Measurements from ENCODE around the gene FXYD7. TPM values are rescaled to one million over a fixed set of nuclear protein-coding genes. Genes with fewer than 3 reads are reported as not detected.
"Not testable (repeated sequence)": the region's sequence is repeated elsewhere in the genome, so short reads cannot be mapped to it uniquely, and the experiment has no call there.

The FXYD7 gene
- total RNA-seq, 2 experiments from 2014 or later = 4.5 to 5.0 TPM

GRCh38 chr19:35146746-35147459, 3.8 kb downstream of the FXYD7 start:
- H3K4me3 Mint-ChIP-seq = no peak overlapping the region
- peaks cover 7% of the 10 kb centered on the region for H3K27me3 Mint-ChIP-seq
- H3K27ac Mint-ChIP-seq = no peak overlapping the region
- H3K36me3 Mint-ChIP-seq (ENCODE audit: low read depth) = peaks cover 8% of the 10 kb centered on the region
- ChIA-PET CTCF (interaction anchor here (0.6 to 2.6 kb wide), 2 partner anchors 16 to 22 kb away, joined by 3 to 5 read pairs; no protein-coding TSS in a partner anchor), POLR2A (no interaction called here)
- H3K9me3 Mint-ChIP-seq = no peaks in the 10 kb centered on the region
- peaks cover 34% of the 10 kb centered on the region for H3K4me1 Mint-ChIP-seq
- no peak for DNase-seq

GRCh38 chr19:35149463-35149862, 6.4 kb downstream of the FXYD7 start:
- no peak overlapping the region for H3K4me3 Mint-ChIP-seq
- DNase-seq = no peak
- H3K27me3 Mint-ChIP-seq = no peaks in the 10 kb centered on the region
- POLR2A ChIA-PET = no interaction called here
- CTCF ChIA-PET = interaction anchor here (0.6 to 2.6 kb wide), 4 partner anchors 8 to 591 kb away, joined by 3 to 5 read pairs (median 4); no protein-coding TSS in a partner anchor
- peaks cover 8% of the 10 kb centered on the region for H3K36me3 Mint-ChIP-seq (ENCODE audit: low read depth)
- no peak overlapping the region for H3K27ac Mint-ChIP-seq
- no peaks in the 10 kb centered on the region for H3K9me3 Mint-ChIP-seq
- peaks cover 37% of the 10 kb centered on the region for H3K4me1 Mint-ChIP-seq

GRCh38 chr19:35150445-35150844, 7.4 kb downstream of the FXYD7 start:
- DNase-seq = no peak
- POLR2A ChIA-PET = no interaction called here
- Mint-ChIP-seq H3K27ac (peak overlapping the region; percentile 26), H3K36me3 (ENCODE audit: low read depth) (peaks cover 16% of the 10 kb centered on the region), H3K9me3 (no peaks in the 10 kb centered on the region), H3K4me3 (no peak overlapping the region), H3K27me3 (no peaks in the 10 kb centered on the region), H3K4me1 (peaks cover 28% of the 10 kb centered on the region)
- CTCF ChIA-PET = interaction anchor here (1.0 kb wide), 1 partner anchor 9 kb away, joined by 4 read pairs; no protein-coding TSS in a partner anchor

GRCh38 chr19:35151273-35152065, 8.4 kb downstream of the FXYD7 start:
- H3K4me3 Mint-ChIP-seq = no peak overlapping the region
- CTCF ChIA-PET = interaction anchor here (1.0 to 3.6 kb wide), 2 partner anchors 9 to 14 kb away, joined by 5 to 33 read pairs; partner anchors contain the start of gene FXYD7
- peaks cover 33% of the 10 kb centered on the region for H3K4me1 Mint-ChIP-seq
- H3K9me3 Mint-ChIP-seq = no peaks in the 10 kb centered on the region
- DNase-seq = no peak
- POLR2A ChIA-PET = no interaction called here
- no peak overlapping the region for H3K27ac Mint-ChIP-seq
- no peaks in the 10 kb centered on the region for H3K27me3 Mint-ChIP-seq
- peaks cover 25% of the 10 kb centered on the region for H3K36me3 Mint-ChIP-seq (ENCODE audit: low read depth)

DNA sequence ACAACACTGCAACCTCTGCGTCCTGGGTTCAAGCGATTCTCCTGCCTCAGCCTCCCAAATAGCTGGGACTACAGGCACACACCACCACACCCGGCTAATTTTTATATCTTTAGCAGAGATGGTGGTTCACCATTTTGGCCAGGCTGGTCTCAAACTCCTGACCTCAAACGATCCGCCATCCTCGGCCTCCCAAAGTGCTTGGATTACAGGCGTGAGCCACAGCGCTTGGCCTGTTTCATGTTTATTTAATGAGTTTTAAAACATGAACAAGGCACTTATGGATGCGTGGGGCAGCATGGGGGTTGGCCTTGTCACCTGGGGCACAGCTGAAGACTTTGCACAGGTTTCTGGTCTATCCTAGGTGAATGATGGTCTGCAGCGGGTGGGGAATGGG, 10.1 kb downstream of the FXYD7 start:
- POLR2A ChIA-PET, DNase-seq, H3K9me3 Mint-ChIP-seq, H3K27me3 Mint-ChIP-seq: not testable (repeated sequence)
- Mint-ChIP-seq H3K36me3 (ENCODE audit: low read depth) (peaks cover 35% of the 10 kb centered on the region), H3K4me1 (peaks cover 46% of the 10 kb centered on the region), H3K27ac (peak overlapping the region; percentile 16), H3K4me3 (peak overlapping the region; percentile 100)
- CTCF ChIA-PET = interaction anchor here (0.7 to 3.6 kb wide), 10 partner anchors 8 to 555 kb away, joined by 3 to 33 read pairs (median 8); partner anchors contain the start of gene FXYD7

GRCh38 chr19:35153701-35154524, 10.9 kb downstream of the FXYD7 start:
- Mint-ChIP-seq H3K36me3 (ENCODE audit: low read depth) (peaks cover 43% of the 10 kb centered on the region), H3K4me1 (peaks cover 53% of the 10 kb centered on the region), H3K27me3 (no peaks in the 10 kb centered on the region), H3K27ac (peak overlapping the region; percentile 99), H3K9me3 (no peaks in the 10 kb centered on the region), H3K4me3 (peak overlapping the region; percentile 100)
- peak; percentile 79 for DNase-seq
- POLR2A ChIA-PET = interaction anchor here (0.6 to 1.0 kb wide), 2 partner anchors 13 to 51 kb away, joined by 3 to 4 read pairs; no protein-coding TSS in a partner anchor
- CTCF ChIA-PET = interaction anchor here (0.6 to 3.6 kb wide), 17 partner anchors 8 to 554 kb away, joined by 3 to 33 read pairs (median 4); partner anchors contain the start of genes FXYD7 and LGI4

DNA sequence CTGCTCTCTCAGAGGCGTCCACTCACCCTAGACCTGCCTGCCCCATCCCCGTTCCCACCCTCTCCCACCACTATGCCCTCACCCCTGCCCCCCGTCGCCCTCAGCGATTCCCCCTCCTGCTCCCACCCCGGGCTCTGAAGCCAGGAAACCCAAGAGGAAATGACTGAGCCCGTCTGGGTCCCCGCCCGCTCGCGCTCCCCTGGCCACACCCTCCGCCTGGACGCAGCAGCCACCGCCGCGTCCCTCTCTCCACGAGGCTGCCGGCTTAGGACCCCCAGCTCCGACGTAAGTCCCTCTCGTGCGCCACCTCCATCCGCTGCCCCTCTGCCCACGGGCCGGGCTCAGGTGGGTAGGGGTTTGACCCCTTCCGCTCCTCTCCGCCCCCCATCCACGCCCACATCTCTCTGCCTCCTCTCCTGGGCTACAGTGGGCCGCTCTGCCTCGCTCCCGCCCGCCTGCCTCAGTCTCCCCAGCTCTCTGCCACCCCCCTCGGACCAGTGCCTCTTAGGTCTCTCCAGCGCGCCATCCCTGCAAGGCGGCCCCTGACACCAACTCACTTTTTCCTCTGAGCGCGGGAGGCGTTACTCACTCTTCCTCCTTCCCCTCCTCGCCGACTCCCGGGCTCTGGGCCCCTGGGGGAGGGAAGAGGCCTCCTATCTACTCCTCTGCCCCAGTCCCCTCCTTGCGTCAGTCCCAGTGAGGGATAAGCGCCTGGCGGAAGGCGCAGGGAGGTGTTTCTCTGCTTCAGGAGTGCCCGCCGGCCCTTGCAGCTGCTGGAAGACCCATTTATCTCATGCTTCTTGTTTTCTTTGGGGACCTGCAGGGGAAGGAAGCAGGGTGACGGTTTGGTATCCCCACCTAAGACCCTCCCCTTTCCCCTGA, 11.7 kb downstream of the FXYD7 start, which contains the start of gene FXYD5:
Gene FXYD5, plus strand, starts transcription at position 211 of the 882 bp plus-strand sequence. CDS start 816 bp downstream, outside the sequence.
- DNase-seq = peak; percentile 69
- POLR2A ChIA-PET = interaction anchor here (1.0 kb wide), 1 partner anchor 14 kb away, joined by 3 read pairs; no protein-coding TSS in a partner anchor
- H3K27ac Mint-ChIP-seq = peak within 1 kb of the TSS; percentile 99
- H3K4me3 Mint-ChIP-seq = peak within 1 kb of the TSS; percentile 100
- CTCF ChIA-PET = interaction anchor here (0.6 to 3.6 kb wide), 14 partner anchors 8 to 405 kb away, joined by 3 to 33 read pairs (median 4); partner anchors contain the start of gene FXYD7
- H3K36me3 Mint-ChIP-seq (ENCODE audit: low read depth) = peaks cover 52% of the 10 kb centered on the region
- H3K9me3 Mint-ChIP-seq = no peaks in the 10 kb centered on the region
- H3K4me1 Mint-ChIP-seq = peaks cover 59% of the 10 kb centered on the region
- H3K27me3 Mint-ChIP-seq = no peaks in the 10 kb centered on the region

DNA sequence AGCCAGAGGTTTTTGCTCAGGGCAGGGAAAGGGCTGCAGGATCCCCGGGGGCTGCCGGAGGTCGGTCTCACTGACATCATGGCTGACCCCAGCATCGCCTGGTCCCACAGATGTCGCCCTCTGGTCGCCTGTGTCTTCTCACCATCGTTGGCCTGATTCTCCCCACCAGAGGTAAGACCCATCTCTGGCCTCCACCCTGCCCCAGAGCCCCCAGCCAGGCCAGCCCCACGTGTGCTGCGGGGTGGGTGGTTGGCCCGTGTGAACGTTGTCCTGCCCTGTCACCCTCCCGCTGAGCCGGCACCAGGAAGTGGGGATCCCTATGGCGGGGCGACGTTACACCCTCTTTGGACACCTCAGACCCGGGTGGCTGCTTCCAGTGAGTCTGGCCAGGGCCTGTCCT, 12.4 kb downstream of the FXYD7 start:
- Mint-ChIP-seq H3K4me1 (peaks cover 60% of the 10 kb centered on the region), H3K27ac (peak overlapping the region; percentile 99), H3K27me3 (no peaks in the 10 kb centered on the region), H3K9me3 (no peaks in the 10 kb centered on the region), H3K4me3 (peak overlapping the region; percentile 100), H3K36me3 (ENCODE audit: low read depth) (peaks cover 59% of the 10 kb centered on the region)
- POLR2A ChIA-PET = no interaction called here
- peak; percentile 40 for DNase-seq
- CTCF ChIA-PET = interaction anchor here (0.8 to 3.6 kb wide), 3 partner anchors 7 to 54 kb away, joined by 3 to 33 read pairs (median 10); partner anchors contain the start of gene FXYD7

- Mint-ChIP-seq H3K27me3 (no peaks in the 10 kb centered on the region), H3K27ac (peak overlapping the region; percentile 99), H3K9me3 (peaks cover under 1% of the 10 kb centered on the region), H3K4me1 (peaks cover 58% of the 10 kb centered on the region), H3K4me3 (peak overlapping the region; percentile 100), H3K36me3 (ENCODE audit: low read depth) (peaks cover 65% of the 10 kb centered on the region)
- CTCF ChIA-PET = interaction anchor here (0.8 kb wide), 1 partner anchor 54 kb away, joined by 3 read pairs; no protein-coding TSS in a partner anchor
- POLR2A ChIA-PET = no interaction called here
- DNase-seq = no peak
Measured at GRCh38 chr19:35155981-35156672, 13.1 kb downstream of the FXYD7 start.

DNA sequence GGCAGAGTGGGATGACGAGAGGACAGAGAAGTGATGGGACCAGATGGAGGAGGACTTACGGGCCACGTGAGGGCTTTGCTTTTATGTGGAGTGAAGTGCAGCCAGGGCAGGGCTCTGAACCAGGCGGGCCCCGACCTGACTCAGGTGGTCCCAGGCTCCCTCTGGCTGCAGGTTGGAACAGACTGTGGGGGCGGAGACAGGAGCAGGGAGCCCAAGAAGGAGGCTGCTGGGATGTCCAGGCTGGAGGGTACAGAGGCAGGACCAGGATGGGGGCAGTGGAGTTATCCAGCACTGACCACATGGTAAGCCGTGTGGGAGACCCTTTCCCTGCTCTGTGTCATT, 13.6 kb downstream of the FXYD7 start:
- Mint-ChIP-seq H3K36me3 (ENCODE audit: low read depth) (peaks cover 71% of the 10 kb centered on the region), H3K4me3 (peak overlapping the region; percentile 100), H3K4me1 (peaks cover 62% of the 10 kb centered on the region), H3K27me3 (no peaks in the 10 kb centered on the region), H3K27ac (peak overlapping the region; percentile 99), H3K9me3 (peaks cover 6% of the 10 kb centered on the region)
- CTCF ChIA-PET = no interaction called here
- POLR2A ChIA-PET = no interaction called here
- no peak for DNase-seq

DNA sequence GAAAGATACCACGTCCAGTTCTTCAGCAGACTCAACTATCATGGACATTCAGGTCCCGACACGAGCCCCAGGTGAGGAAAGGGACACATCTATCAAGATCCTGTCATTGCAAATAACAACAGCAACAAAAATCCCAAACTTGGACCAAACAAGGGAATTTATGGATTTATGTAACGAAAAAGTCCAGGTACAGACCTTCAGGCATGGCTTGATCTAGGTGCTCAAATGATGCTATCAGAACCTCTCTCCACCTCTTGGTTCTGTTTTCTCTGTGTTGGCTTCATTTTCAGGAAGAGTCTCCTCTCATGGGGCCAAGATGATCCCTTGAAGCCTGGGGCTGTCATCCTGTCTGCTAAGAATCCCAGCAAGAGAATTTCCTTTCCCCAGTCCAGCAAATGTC, 14.4 kb downstream of the FXYD7 start:
- Mint-ChIP-seq H3K36me3 (ENCODE audit: low read depth) (peaks cover 78% of the 10 kb centered on the region), H3K4me3 (peak overlapping the region; percentile 100), H3K27me3 (no peaks in the 10 kb centered on the region), H3K27ac (no peak overlapping the region), H3K4me1 (peaks cover 62% of the 10 kb centered on the region), H3K9me3 (peaks cover 12% of the 10 kb centered on the region)
- no peak for DNase-seq
- CTCF ChIA-PET = interaction anchor here (0.7 to 0.8 kb wide), 2 partner anchors 8 to 56 kb away, joined by 3 read pairs; no protein-coding TSS in a partner anchor
- POLR2A ChIA-PET = no interaction called here

Measured in activated CD4-positive, alpha-beta T cell treated with anti-CD3 and anti-CD28 coated beads, Interleukin-2, amount 10 ng/mL, durations not matched to agents 7 days and 5 days (primary cell).